GM12878 (cell line): Measurements from ENCODE around the gene RYR2. TPM values are rescaled to one million over a fixed set of nuclear protein-coding genes. Genes with fewer than 3 reads are reported as not detected.

Experiments
- ATAC-seq: fragments of 200-7000 bp; cut with Tn5 transposase; 3 replicates; pipeline ENCODE4 v1.9.1; 2020; ENCODE audit warnings: mild to moderate bottlenecking, moderate library complexity
- BruUV-seq: library from RNA; stranded (reverse); fragments of 400-500 nt; replicated peaks from 2 replicates; lab custom pipeline; 2021; lab: Mats Ljungman, UMichigan
- CTCF ChIA-PET: fragments of 300-600 bp; sonication (Branson Sonifier 250); formaldehyde crosslinking; extraction: SDS; loops from one replicate; lab custom pipeline; 2021; ENCODE audit warnings: inconsistent platforms; lab: Yijun Ruan, JAX
- POLR2A ChIA-PET: fragments of 350-600 bp; formaldehyde crosslinking; extraction: SDS; loops from one replicate; lab custom pipeline; 2021; ENCODE audit warnings: inconsistent platforms; lab: Charles Lee
- RAD21 ChIA-PET: fragments of 300-600 bp; sonication (Branson Sonifier 250); formaldehyde crosslinking; loops from one replicate; lab custom pipeline; 2023; ENCODE audit warnings: antibody characterized with exemption; ENCODE audit not compliant: unreplicated experiment; lab: Charles Lee
- SMC1A ChIA-PET: fragments of 300-600 bp; sonication (Branson Sonifier 250); formaldehyde crosslinking; loops from one replicate; lab custom pipeline; 2023; ENCODE audit not compliant: unreplicated experiment, uncharacterized antibody; lab: Charles Lee
- DNase-seq: peaks from one replicate; pipeline ENCODE4 v3.0.0-alpha.2; 2011; ENCODE audit warnings: low read depth, low spot score
- FAIRE-seq: peaks from 3 replicates; lab custom pipeline; 2011; peaks lifted over from hg19 to GRCh38; lab: Jason Lieb, UNC
- H2AFZ ChIP-seq: 2 replicates; pipeline ENCODE4 v1.6.0; 2011; ENCODE audit warnings: low read depth, low read length, control low read depth; ENCODE audit not compliant: control insufficient read depth
- H3K27ac ChIP-seq: 2 replicates; pipeline ENCODE4 v1.5.1; 2011; ENCODE audit warnings: control low read depth; ENCODE audit not compliant: control insufficient read depth, insufficient read depth
- H3K27me3 ChIP-seq, 2 experiments: replicated peaks in 1 of 2; 2 replicates each; pipeline versions ENCODE4 v1.6.0 to v1.6.1; 2011; ENCODE audit warnings: low read length in 1 of 2; ENCODE audit not compliant: control insufficient read depth in 2 of 2, insufficient read depth in 2 of 2
- H3K36me3 ChIP-seq, 2 experiments: 2 replicates each; pipeline ENCODE4 v1.5.1; 2011; ENCODE audit warnings: low read length in 1 of 2; ENCODE audit not compliant: control insufficient read depth in 2 of 2, insufficient read depth in 2 of 2
- H3K4me1 ChIP-seq: 2 replicates; pipeline ENCODE4 v1.6.1; 2011; ENCODE audit warnings: mild to moderate bottlenecking, low read length, moderate library complexity, mixed read lengths; ENCODE audit not compliant: control insufficient read depth, insufficient read depth
- H3K4me2 ChIP-seq: 2 replicates; pipeline ENCODE4 v1.6.0; 2011; ENCODE audit warnings: control low read depth; ENCODE audit not compliant: control insufficient read depth, insufficient read depth
- H3K4me3 ChIP-seq: fragments of 200-600 bp; sonication (generic); 2 replicates; pipeline ENCODE4 v1.5.1; 2016
- H3K79me2 ChIP-seq: 2 replicates; pipeline ENCODE4 v1.6.0; 2011; ENCODE audit warnings: low read length; ENCODE audit not compliant: control insufficient read depth, insufficient read depth
- H3K9ac ChIP-seq: 2 replicates; pipeline ENCODE4 v1.8.0; 2011; ENCODE audit warnings: low read length, control low read depth, mixed read lengths; ENCODE audit not compliant: control insufficient read depth, insufficient read depth
- H3K9me3 ChIP-seq: replicated peaks from 3 replicates; pipeline ENCODE4 v1.5.1; 2011; ENCODE audit warnings: mild to moderate bottlenecking, low read length; ENCODE audit not compliant: control insufficient read depth, insufficient read depth
- H4K20me1 ChIP-seq: 2 replicates; pipeline ENCODE4 v1.6.0; 2011; ENCODE audit not compliant: control insufficient read depth, insufficient read depth
- CBX3 ChIP-seq: fragments of 200-600 bp; sonication (generic); IDR thresholded peaks from 2 replicates; pipeline ENCODE4 v1.6.1; 2016; ENCODE audit warnings: low read depth, borderline replicate concordance
- EGR1 ChIP-seq, 2 experiments: IDR thresholded peaks; 1 replicate in 1 of 2; 2 replicates in 1 of 2; pipeline ENCODE4 v1.6.1; 2011 to 2012; ENCODE audit warnings: low read depth in 2 of 2, low read length in 2 of 2, borderline replicate concordance in 1 of 2, mild to moderate bottlenecking in 1 of 2, moderate library complexity in 1 of 2
- FOXM1 ChIP-seq: IDR thresholded peaks from 2 replicates; pipeline ENCODE4 v1.6.1; 2012; ENCODE audit warnings: low read depth, mild to moderate bottlenecking, inconsistent platforms, low read length, moderate library complexity
- IRF3 ChIP-seq: fragments of 450-650 bp; IDR thresholded peaks from 2 replicates; pipeline ENCODE4 v1.6.1; 2014; ENCODE audit warnings: mild to moderate bottlenecking
- NRF1 ChIP-seq: conservative IDR thresholded peaks from 2 replicates; pipeline ENCODE4 v1.6.1; 2011; ENCODE audit warnings: mild to moderate bottlenecking, low read depth, low read length, improper control_type of control experiment
- PBX3 ChIP-seq: IDR thresholded peaks from 2 replicates; pipeline ENCODE4 v1.6.1; 2011; ENCODE audit warnings: mild to moderate bottlenecking, low read depth, low read length, moderate library complexity; ENCODE audit not compliant: insufficient replicate concordance
- WGBS: methylation state at CpG from one replicate; pipeline ENCODE4 v1.1.6; 2016; ENCODE audit warnings: low lambda C conversion rate; ENCODE audit not compliant: insufficient replicate concordance, insufficient coverage; ENCODE audit errors: missing lambda C conversion rate; 5-methylcytosine and 5-hydroxymethylcytosine counted together
- in situ Hi-C: fragments of 300-500 bp; cut with MboI; formaldehyde crosslinking; loops from 9 replicates; pipeline ENCODE4 v1.14.3; 2018; ENCODE audit warnings: mixed read lengths
- intact Hi-C: fragments of 100-400 bp; cut with micrococcal nuclease; formaldehyde crosslinking; loops from one replicate; pipeline ENCODE4 v1.14.2; 2022; ENCODE audit not compliant: unreplicated experiment
- polyA plus RNA-seq, 11 experiments: library from polyadenylated mRNA; depleted of rRNA in 4 of 11; unstranded in 6 of 11; stranded (reverse) in 5 of 11; fragments of >200 nt; fragmentation: Nextera tagmentation in 4 of 11; fragmentation: Illumina TruSeq in 1 of 11; extraction: Ambion mirVana in 4 of 11; extraction: Trizol in 1 of 11; gene quantifications; 1 replicate in 1 of 11; 2 replicates in 10 of 11; pipeline versions ENCODE4 v1.2.1 to v1.2.3, GENCODE V29; 2011 to 2016; ENCODE audit warnings: inconsistent platforms in 2 of 11, missing spikeins in 2 of 11, low read depth in 1 of 11
- total RNA-seq, 4 experiments: library from RNA; depleted of rRNA in 3 of 4; stranded (reverse); fragments of >200 nt in 3 of 4; fragmentation: Illumina TruSeq in 1 of 4; extraction: Trizol in 1 of 4; gene quantifications; 2 replicates each; pipeline versions ENCODE4 v1.2.1 to v1.2.3, GENCODE V29; 2013 to 2021

The RYR2 gene
- total and polyA plus RNA-seq, 10 of the 15 experiments (the other 5 are each of a cell fraction or from before 2014, with no cell fraction given): 0.01 to 0.04 TPM; not detected in 8

GRCh38 chr1:237228421-237228820 lies 186.4 kb downstream of the RYR2 start:
- Histone ChIP-seq H3K36me3 (no peaks in the 10 kb centered on the region), H3K79me2 (no peaks in the 10 kb centered on the region), H4K20me1 (no peaks in the 10 kb centered on the region), H3K4me1 (no peaks in the 10 kb centered on the region), H3K27me3 (no peaks in the 10 kb centered on the region), H3K9me3 (no peaks in the 10 kb centered on the region), H3K4me3 (no peak overlapping the region), H3K27ac (no peak overlapping the region), H3K4me2 (no peak overlapping the region), H2AFZ (no peak overlapping the region), H3K9ac (no peak overlapping the region)
- intact Hi-C loops: no loop called here
- no peak for FAIRE-seq
- ChIA-PET POLR2A (no interaction called here), SMC1A (no interaction called here), RAD21 (no interaction called here), CTCF (interaction anchor here (0.7 kb wide), 1 partner anchor 1148 kb away, joined by 4 read pairs; no protein-coding TSS in a partner anchor)
- DNase-seq: no peak
- no peak for ATAC-seq
- no TSS peak for BruUV-seq
- in situ Hi-C loops: no loop called here
- TF ChIP-seq FOXM1 (no peak), PBX3 (no peak), IRF3 (no peak), EGR1 (IDR thresholded peaks at IDR 0.05; ENCODE audit: borderline replicate concordance in 1 of 2, low read depth in 2 of 2, low read length in 2 of 2) (no peak), NRF1 (no peak), CBX3 (no peak)
- 8% methylated on average over 3 of the region's 3 CpGs for WGBS
